Peyer's patch (tissue), 4 donors: ENCODE results near the gene SNUPN.

Source experiments
- POLR2A ChIP-seq, 2 donors: fragments of 450-650 bp; IDR thresholded peaks; one replicate each; pipeline ENCODE4 v1.5.1; 2017; ENCODE audit warnings: antibody characterized with exemption in 2 of 2, mild to moderate bottlenecking in 2 of 2, moderate library complexity in 2 of 2
- TF ChIP-seq, protein P1 (sequence below), 6 experiments: fragments of 450-650 bp in 4 of 6; fragments of 200-600 bp in 2 of 6; sonication (generic) in 1 of 6; IDR thresholded peaks; one replicate each; pipeline ENCODE4 v1.5.1; 2017 to 2019; ENCODE audit warnings: antibody characterized with exemption in 6 of 6, mild to moderate bottlenecking in 3 of 6, moderate library complexity in 1 of 6

- TF ChIP-seq, protein P1, sequence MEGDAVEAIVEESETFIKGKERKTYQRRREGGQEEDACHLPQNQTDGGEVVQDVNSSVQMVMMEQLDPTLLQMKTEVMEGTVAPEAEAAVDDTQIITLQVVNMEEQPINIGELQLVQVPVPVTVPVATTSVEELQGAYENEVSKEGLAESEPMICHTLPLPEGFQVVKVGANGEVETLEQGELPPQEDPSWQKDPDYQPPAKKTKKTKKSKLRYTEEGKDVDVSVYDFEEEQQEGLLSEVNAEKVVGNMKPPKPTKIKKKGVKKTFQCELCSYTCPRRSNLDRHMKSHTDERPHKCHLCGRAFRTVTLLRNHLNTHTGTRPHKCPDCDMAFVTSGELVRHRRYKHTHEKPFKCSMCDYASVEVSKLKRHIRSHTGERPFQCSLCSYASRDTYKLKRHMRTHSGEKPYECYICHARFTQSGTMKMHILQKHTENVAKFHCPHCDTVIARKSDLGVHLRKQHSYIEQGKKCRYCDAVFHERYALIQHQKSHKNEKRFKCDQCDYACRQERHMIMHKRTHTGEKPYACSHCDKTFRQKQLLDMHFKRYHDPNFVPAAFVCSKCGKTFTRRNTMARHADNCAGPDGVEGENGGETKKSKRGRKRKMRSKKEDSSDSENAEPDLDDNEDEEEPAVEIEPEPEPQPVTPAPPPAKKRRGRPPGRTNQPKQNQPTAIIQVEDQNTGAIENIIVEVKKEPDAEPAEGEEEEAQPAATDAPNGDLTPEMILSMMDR (IDR thresholded peaks at IDR 0.05): no peak
- TF ChIP-seq POLR2A (IDR thresholded peaks at IDR 0.05): no peak
Observed at GRCh38 chr15:75596703-75597345, 28.7 kb downstream of the SNUPN start.
